NB4 (cell line): ENCODE data around the gene USP20.

ENCODE experiments used
- POLR2A ChIP-seq: IDR thresholded peaks from 2 replicates; pipeline ENCODE4 v1.6.1; 2011; ENCODE audit warnings: mild to moderate bottlenecking; ENCODE audit not compliant: insufficient read length; ENCODE audit errors: extremely low read depth
- TF ChIP-seq, protein P1 (sequence below): IDR thresholded peaks from one replicate; pipeline ENCODE4 v1.5.1; 2012; ENCODE audit warnings: low read depth, low read length

DNA sequence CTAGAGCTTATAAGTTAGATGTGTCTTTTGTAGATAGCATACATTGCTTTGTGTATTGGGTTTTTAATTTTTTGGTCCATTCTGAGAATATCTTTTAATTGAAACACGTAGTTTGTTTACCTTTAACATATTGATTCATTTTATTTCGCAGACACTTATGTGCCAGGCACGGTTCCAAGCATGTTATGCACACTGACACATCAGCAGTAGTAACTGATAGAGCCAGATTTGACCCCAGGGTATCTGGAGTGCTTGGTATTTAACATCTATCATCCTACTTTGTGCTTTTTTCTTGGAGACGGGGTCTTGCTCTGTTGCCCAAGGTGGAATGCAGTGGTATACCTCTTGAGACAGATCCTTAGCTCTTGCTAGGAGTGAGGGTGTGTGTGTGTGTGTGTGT is 71.9 kb downstream of the USP20 start:
- TF ChIP-seq POLR2A, result no peak
- TF ChIP-seq, protein P1, sequence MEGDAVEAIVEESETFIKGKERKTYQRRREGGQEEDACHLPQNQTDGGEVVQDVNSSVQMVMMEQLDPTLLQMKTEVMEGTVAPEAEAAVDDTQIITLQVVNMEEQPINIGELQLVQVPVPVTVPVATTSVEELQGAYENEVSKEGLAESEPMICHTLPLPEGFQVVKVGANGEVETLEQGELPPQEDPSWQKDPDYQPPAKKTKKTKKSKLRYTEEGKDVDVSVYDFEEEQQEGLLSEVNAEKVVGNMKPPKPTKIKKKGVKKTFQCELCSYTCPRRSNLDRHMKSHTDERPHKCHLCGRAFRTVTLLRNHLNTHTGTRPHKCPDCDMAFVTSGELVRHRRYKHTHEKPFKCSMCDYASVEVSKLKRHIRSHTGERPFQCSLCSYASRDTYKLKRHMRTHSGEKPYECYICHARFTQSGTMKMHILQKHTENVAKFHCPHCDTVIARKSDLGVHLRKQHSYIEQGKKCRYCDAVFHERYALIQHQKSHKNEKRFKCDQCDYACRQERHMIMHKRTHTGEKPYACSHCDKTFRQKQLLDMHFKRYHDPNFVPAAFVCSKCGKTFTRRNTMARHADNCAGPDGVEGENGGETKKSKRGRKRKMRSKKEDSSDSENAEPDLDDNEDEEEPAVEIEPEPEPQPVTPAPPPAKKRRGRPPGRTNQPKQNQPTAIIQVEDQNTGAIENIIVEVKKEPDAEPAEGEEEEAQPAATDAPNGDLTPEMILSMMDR, result no peak
